ENCODE measurements around the gene PARD3.

DNA sequence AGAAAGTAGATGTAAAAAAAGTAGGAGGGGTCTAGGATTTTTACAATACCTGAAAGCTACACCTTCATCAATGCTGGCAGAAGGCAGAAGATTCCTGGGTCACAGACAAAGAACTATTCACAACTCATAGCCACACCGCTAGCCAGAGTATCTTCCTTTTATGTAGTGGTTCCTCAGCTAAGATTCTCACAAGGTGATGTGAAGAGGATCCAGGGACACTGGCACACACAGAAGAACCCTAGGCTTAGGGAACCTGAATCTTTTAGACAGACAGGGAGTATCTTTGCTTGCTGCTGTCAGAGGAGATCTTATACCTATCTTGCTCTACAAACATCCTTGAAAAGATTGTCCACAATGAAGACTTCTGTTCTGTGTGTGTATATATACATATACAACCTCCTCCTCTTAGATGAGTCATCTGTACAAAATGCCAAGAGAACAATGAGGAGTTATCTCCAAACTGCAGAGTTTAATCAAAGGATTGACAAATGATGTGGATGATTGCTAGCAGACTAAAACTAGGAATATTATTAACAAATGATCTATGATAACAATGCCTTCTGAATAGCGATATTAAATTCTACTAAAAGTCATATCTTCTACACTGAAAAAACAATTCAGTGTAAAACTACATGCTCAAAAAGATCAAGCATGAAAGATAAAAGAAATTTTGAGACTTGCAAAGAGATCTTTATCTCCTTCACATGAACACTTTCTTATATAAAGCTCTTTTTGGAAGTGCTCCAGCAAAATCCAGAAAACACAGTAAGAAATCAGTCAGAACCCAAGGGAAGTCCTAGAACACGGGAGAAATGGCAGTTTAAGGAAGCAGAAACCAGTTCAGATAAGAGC, 409.3 kb downstream of the PARD3 start:
- TF ChIP-seq POLR2A (IDR thresholded peaks at IDR 0.05; ENCODE audit: borderline replicate concordance, extremely low read depth, insufficient read depth, insufficient read length) (no peak), SRF (IDR thresholded peaks at IDR 0.05; ENCODE audit: low read depth) (0 out of 2 replicates have a peak, but pooled peaks have one; percentile 27), POLR2AphosphoS5 (IDR thresholded peaks at IDR 0.05; ENCODE audit: low read depth, low read length) (no peak), ZBTB33 (IDR thresholded peaks at IDR 0.05; ENCODE audit: extremely low read depth, insufficient replicate concordance, low read length) (no peak), ZNF274 (IDR thresholded peaks at IDR 0.05; ENCODE audit: low read depth, low read length) (no peak)
- TF ChIP-seq, protein P1, sequence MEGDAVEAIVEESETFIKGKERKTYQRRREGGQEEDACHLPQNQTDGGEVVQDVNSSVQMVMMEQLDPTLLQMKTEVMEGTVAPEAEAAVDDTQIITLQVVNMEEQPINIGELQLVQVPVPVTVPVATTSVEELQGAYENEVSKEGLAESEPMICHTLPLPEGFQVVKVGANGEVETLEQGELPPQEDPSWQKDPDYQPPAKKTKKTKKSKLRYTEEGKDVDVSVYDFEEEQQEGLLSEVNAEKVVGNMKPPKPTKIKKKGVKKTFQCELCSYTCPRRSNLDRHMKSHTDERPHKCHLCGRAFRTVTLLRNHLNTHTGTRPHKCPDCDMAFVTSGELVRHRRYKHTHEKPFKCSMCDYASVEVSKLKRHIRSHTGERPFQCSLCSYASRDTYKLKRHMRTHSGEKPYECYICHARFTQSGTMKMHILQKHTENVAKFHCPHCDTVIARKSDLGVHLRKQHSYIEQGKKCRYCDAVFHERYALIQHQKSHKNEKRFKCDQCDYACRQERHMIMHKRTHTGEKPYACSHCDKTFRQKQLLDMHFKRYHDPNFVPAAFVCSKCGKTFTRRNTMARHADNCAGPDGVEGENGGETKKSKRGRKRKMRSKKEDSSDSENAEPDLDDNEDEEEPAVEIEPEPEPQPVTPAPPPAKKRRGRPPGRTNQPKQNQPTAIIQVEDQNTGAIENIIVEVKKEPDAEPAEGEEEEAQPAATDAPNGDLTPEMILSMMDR (IDR thresholded peaks at IDR 0.05 in 2 of 3, conservative IDR thresholded peaks at IDR 0.05 in 1 of 3; ENCODE audit: borderline replicate concordance in 1 of 3, insufficient read depth in 1 of 3, low read depth in 2 of 3, low read length in 2 of 3): no peak
- TF ChIP-seq, protein P2, sequence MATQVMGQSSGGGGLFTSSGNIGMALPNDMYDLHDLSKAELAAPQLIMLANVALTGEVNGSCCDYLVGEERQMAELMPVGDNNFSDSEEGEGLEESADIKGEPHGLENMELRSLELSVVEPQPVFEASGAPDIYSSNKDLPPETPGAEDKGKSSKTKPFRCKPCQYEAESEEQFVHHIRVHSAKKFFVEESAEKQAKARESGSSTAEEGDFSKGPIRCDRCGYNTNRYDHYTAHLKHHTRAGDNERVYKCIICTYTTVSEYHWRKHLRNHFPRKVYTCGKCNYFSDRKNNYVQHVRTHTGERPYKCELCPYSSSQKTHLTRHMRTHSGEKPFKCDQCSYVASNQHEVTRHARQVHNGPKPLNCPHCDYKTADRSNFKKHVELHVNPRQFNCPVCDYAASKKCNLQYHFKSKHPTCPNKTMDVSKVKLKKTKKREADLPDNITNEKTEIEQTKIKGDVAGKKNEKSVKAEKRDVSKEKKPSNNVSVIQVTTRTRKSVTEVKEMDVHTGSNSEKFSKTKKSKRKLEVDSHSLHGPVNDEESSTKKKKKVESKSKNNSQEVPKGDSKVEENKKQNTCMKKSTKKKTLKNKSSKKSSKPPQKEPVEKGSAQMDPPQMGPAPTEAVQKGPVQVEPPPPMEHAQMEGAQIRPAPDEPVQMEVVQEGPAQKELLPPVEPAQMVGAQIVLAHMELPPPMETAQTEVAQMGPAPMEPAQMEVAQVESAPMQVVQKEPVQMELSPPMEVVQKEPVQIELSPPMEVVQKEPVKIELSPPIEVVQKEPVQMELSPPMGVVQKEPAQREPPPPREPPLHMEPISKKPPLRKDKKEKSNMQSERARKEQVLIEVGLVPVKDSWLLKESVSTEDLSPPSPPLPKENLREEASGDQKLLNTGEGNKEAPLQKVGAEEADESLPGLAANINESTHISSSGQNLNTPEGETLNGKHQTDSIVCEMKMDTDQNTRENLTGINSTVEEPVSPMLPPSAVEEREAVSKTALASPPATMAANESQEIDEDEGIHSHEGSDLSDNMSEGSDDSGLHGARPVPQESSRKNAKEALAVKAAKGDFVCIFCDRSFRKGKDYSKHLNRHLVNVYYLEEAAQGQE (IDR thresholded peaks at IDR 0.05; ENCODE audit: low read depth): no peak

All from HCT116 (cell line).